GM12878 (cell line): ENCODE results near the gene MTRF1L. TPM values are rescaled to one million over a fixed set of nuclear protein-coding genes. Genes with fewer than 3 reads are reported as not detected.

Experiments used
- ATAC-seq: fragments of 200-7000 bp; cut with Tn5 transposase; 3 replicates; pipeline ENCODE4 v1.9.1; 2020; ENCODE audit warnings: mild to moderate bottlenecking, moderate library complexity
- BruUV-seq: library from RNA; stranded (reverse); fragments of 400-500 nt; replicated peaks from 2 replicates; lab custom pipeline; 2021; lab: Mats Ljungman, UMichigan
- CTCF ChIA-PET: fragments of 300-600 bp; sonication (Branson Sonifier 250); formaldehyde crosslinking; extraction: SDS; loops from one replicate; lab custom pipeline; 2021; ENCODE audit warnings: inconsistent platforms; lab: Yijun Ruan, JAX
- POLR2A ChIA-PET: fragments of 350-600 bp; formaldehyde crosslinking; extraction: SDS; loops from one replicate; lab custom pipeline; 2021; ENCODE audit warnings: inconsistent platforms; lab: Charles Lee
- RAD21 ChIA-PET: fragments of 300-600 bp; sonication (Branson Sonifier 250); formaldehyde crosslinking; loops from one replicate; lab custom pipeline; 2023; ENCODE audit warnings: antibody characterized with exemption; ENCODE audit not compliant: unreplicated experiment; lab: Charles Lee
- SMC1A ChIA-PET: fragments of 300-600 bp; sonication (Branson Sonifier 250); formaldehyde crosslinking; loops from one replicate; lab custom pipeline; 2023; ENCODE audit not compliant: unreplicated experiment, uncharacterized antibody; lab: Charles Lee
- DNase-seq: peaks from one replicate; pipeline ENCODE4 v3.0.0-alpha.2; 2011; ENCODE audit warnings: low read depth, low spot score
- FAIRE-seq: peaks from 3 replicates; lab custom pipeline; 2011; peaks lifted over from hg19 to GRCh38; lab: Jason Lieb, UNC
- H2AFZ ChIP-seq: 2 replicates; pipeline ENCODE4 v1.6.0; 2011; ENCODE audit warnings: low read depth, low read length, control low read depth; ENCODE audit not compliant: control insufficient read depth
- H3K27ac ChIP-seq: 2 replicates; pipeline ENCODE4 v1.5.1; 2011; ENCODE audit warnings: control low read depth; ENCODE audit not compliant: control insufficient read depth, insufficient read depth
- H3K27me3 ChIP-seq, 2 experiments: replicated peaks in 1 of 2; 2 replicates each; pipeline versions ENCODE4 v1.6.0 to v1.6.1; 2011; ENCODE audit warnings: low read length in 1 of 2; ENCODE audit not compliant: control insufficient read depth in 2 of 2, insufficient read depth in 2 of 2
- H3K36me3 ChIP-seq, 2 experiments: 2 replicates each; pipeline ENCODE4 v1.5.1; 2011; ENCODE audit warnings: low read length in 1 of 2; ENCODE audit not compliant: control insufficient read depth in 2 of 2, insufficient read depth in 2 of 2
- H3K4me1 ChIP-seq: 2 replicates; pipeline ENCODE4 v1.6.1; 2011; ENCODE audit warnings: mild to moderate bottlenecking, low read length, moderate library complexity, mixed read lengths; ENCODE audit not compliant: control insufficient read depth, insufficient read depth
- H3K4me2 ChIP-seq: 2 replicates; pipeline ENCODE4 v1.6.0; 2011; ENCODE audit warnings: control low read depth; ENCODE audit not compliant: control insufficient read depth, insufficient read depth
- H3K4me3 ChIP-seq: fragments of 200-600 bp; sonication (generic); 2 replicates; pipeline ENCODE4 v1.5.1; 2016
- H3K79me2 ChIP-seq: 2 replicates; pipeline ENCODE4 v1.6.0; 2011; ENCODE audit warnings: low read length; ENCODE audit not compliant: control insufficient read depth, insufficient read depth
- H3K9ac ChIP-seq: 2 replicates; pipeline ENCODE4 v1.8.0; 2011; ENCODE audit warnings: low read length, control low read depth, mixed read lengths; ENCODE audit not compliant: control insufficient read depth, insufficient read depth
- H3K9me3 ChIP-seq: replicated peaks from 3 replicates; pipeline ENCODE4 v1.5.1; 2011; ENCODE audit warnings: mild to moderate bottlenecking, low read length; ENCODE audit not compliant: control insufficient read depth, insufficient read depth
- H4K20me1 ChIP-seq: 2 replicates; pipeline ENCODE4 v1.6.0; 2011; ENCODE audit not compliant: control insufficient read depth, insufficient read depth
- EZH2 ChIP-seq: IDR thresholded peaks from 2 replicates; pipeline ENCODE4 v1.6.1; 2012; ENCODE audit warnings: low read depth, mild to moderate bottlenecking, control low read depth, inconsistent platforms, low read length, borderline replicate concordance; ENCODE audit not compliant: control insufficient read depth
- IKZF1 ChIP-seq: fragments of 450-650 bp; conservative IDR thresholded peaks from 2 replicates; pipeline ENCODE4 v1.6.1; 2017; ENCODE audit warnings: antibody characterized with exemption, mild to moderate bottlenecking
- POLR2AphosphoS5 ChIP-seq: IDR thresholded peaks from 2 replicates; pipeline ENCODE4 v1.6.1; 2011; ENCODE audit warnings: mild to moderate bottlenecking, low read length, inconsistent platforms
- POU2F2 ChIP-seq: IDR thresholded peaks from 3 replicates; pipeline ENCODE4 v1.6.1; 2011; ENCODE audit warnings: low read depth, mild to moderate bottlenecking, low read length, borderline replicate concordance
- WGBS: methylation state at CpG from one replicate; pipeline ENCODE4 v1.1.6; 2016; ENCODE audit warnings: low lambda C conversion rate; ENCODE audit not compliant: insufficient replicate concordance, insufficient coverage; ENCODE audit errors: missing lambda C conversion rate; 5-methylcytosine and 5-hydroxymethylcytosine counted together
- in situ Hi-C: fragments of 300-500 bp; cut with MboI; formaldehyde crosslinking; loops from 9 replicates; pipeline ENCODE4 v1.14.3; 2018; ENCODE audit warnings: mixed read lengths
- intact Hi-C: fragments of 100-400 bp; cut with micrococcal nuclease; formaldehyde crosslinking; loops from one replicate; pipeline ENCODE4 v1.14.2; 2022; ENCODE audit not compliant: unreplicated experiment
- polyA plus RNA-seq, 11 experiments: library from polyadenylated mRNA; depleted of rRNA in 4 of 11; unstranded in 6 of 11; stranded (reverse) in 5 of 11; fragments of >200 nt; fragmentation: Nextera tagmentation in 4 of 11; fragmentation: Illumina TruSeq in 1 of 11; extraction: Ambion mirVana in 4 of 11; extraction: Trizol in 1 of 11; gene quantifications; 1 replicate in 1 of 11; 2 replicates in 10 of 11; pipeline versions ENCODE4 v1.2.1 to v1.2.3, GENCODE V29; 2011 to 2016; ENCODE audit warnings: inconsistent platforms in 2 of 11, missing spikeins in 2 of 11, low read depth in 1 of 11
- total RNA-seq, 4 experiments: library from RNA; depleted of rRNA in 3 of 4; stranded (reverse); fragments of >200 nt in 3 of 4; fragmentation: Illumina TruSeq in 1 of 4; extraction: Trizol in 1 of 4; gene quantifications; 2 replicates each; pipeline versions ENCODE4 v1.2.1 to v1.2.3, GENCODE V29; 2013 to 2021

Gene MTRF1L
- total and polyA plus RNA-seq, 10 of the 15 experiments (the other 5 are each of a cell fraction or from before 2014, with no cell fraction given) = 5.1 to 21.6 (median 16.1) TPM

GRCh38 chr6:153045271-153045670 lies 42.8 kb upstream of the MTRF1L start (continued):
- TF ChIP-seq IKZF1 (no peak), POU2F2 (no peak)

- H3K4me1 ChIP-seq = no peaks in the 10 kb centered on the region
- DNase-seq = no peak
- H3K4me2 ChIP-seq = no peak overlapping the region
- H3K27me3 ChIP-seq = no peaks in the 10 kb centered on the region
- WGBS = 29% methylated on average over 4 of the region's 4 CpGs
- CTCF ChIA-PET = no interaction called here
- no peak overlapping the region for H3K27ac ChIP-seq
- H3K9me3 ChIP-seq = no peaks in the 10 kb centered on the region
- no peak for ATAC-seq
- SMC1A ChIA-PET = no interaction called here
- no peak overlapping the region for H3K9ac ChIP-seq
- H2AFZ ChIP-seq = no peak overlapping the region
- in situ Hi-C loops (no loop called here), intact Hi-C loops (no loop called here)
- no peaks in the 10 kb centered on the region for H3K79me2 ChIP-seq
- H3K4me3 ChIP-seq = no peak overlapping the region
- no peak for FAIRE-seq
- no peaks in the 10 kb centered on the region for H3K36me3 ChIP-seq
- POLR2A ChIA-PET = interaction anchor here (0.7 kb wide), 1 partner anchor 143 kb away, joined by 3 read pairs; no protein-coding TSS in a partner anchor
- no peak for TF ChIP-seq POLR2AphosphoS5
- H4K20me1 ChIP-seq = no peaks in the 10 kb centered on the region
- no TSS peak for BruUV-seq
- RAD21 ChIA-PET = interaction anchor here (0.5 kb wide), 1 partner anchor 34 kb away, joined by 3 read pairs; no protein-coding TSS in a partner anchor
Measured at GRCh38 chr6:153044295-153044694, 41.8 kb upstream of the MTRF1L start.

DNA sequence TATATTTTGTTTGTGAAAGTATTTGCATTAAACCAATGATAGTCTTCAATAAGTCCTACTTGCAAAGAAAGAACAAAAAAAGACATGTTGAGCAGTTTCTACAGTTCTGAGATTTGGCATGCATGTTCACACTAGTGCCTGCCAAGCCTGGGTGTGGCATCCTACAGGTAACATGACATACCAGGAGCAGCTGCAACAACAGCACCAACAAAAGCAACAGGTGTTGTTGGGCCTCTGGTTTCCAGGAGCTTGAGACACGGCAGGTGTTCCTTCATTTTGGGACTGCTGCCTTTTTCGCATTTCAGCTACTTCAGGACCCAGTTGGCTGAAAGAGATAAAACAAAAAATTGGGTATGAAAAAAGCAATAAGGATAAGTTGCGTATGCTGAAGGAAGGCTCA lies 41.2 kb upstream of the MTRF1L start:
- FAIRE-seq = no peak
- Histone ChIP-seq H3K9ac (no peak overlapping the region), H3K4me3 (no peak overlapping the region), H4K20me1 (no peaks in the 10 kb centered on the region), H3K9me3 (no peaks in the 10 kb centered on the region), H3K27ac (no peak overlapping the region), H3K4me1 (no peaks in the 10 kb centered on the region), H2AFZ (no peak overlapping the region), H3K79me2 (no peaks in the 10 kb centered on the region), H3K27me3 (no peaks in the 10 kb centered on the region), H3K36me3 (no peaks in the 10 kb centered on the region), H3K4me2 (no peak overlapping the region)
- in situ Hi-C loops = no loop called here
- no TSS peak for BruUV-seq
- ChIA-PET CTCF (no interaction called here), SMC1A (no interaction called here), RAD21 (interaction anchor here (0.5 kb wide), 1 partner anchor 33 kb away, joined by 3 read pairs; no protein-coding TSS in a partner anchor), POLR2A (no interaction called here)
- ATAC-seq = no peak
- DNase-seq = no peak
- 69% methylated on average over 3 of the region's 3 CpGs for WGBS
- intact Hi-C loops = no loop called here
- TF ChIP-seq EZH2 = no peak
- TF ChIP-seq, all 136 proteins: peak for 0
